ENCODE results near the gene LZTS2. TPM values are rescaled to one million over a fixed set of nuclear protein-coding genes. Genes with fewer than 3 reads are reported as not detected.

The LZTS2 gene
- total RNA-seq, 1 donor from 2014 or later, result 19.2 TPM

- intact Hi-C loops (cut with micrococcal nuclease), result loop anchor here (5.0 to 10.0 kb wide), 2 partner anchors 755 to 1473 kb away; partner anchors contain the start of genes ACTR1A, NPM3 and SUFU
These were observed 30.1 kb downstream of the LZTS2 start for GRCh38 chr10:101029520-101030295.

GRCh38 chr10:101030496-101031127, 31.0 kb downstream of the LZTS2 start:
- intact Hi-C loops (cut with micrococcal nuclease), result loop anchor here (1.0 to 10.0 kb wide), 8 partner anchors 16 to 1472 kb away; partner anchors contain the start of genes ACTR1A, LZTS2, MRPL43 and NPM3

GRCh38 chr10:101031128-101031795, 31.7 kb downstream of the LZTS2 start, which contains the start of the genes PDZD7 and SFXN3:
Gene PDZD7 (minus strand): TSS chr10:101031129. CDS start chr10:101030219, 910 bp downstream.
Gene SFXN3 (plus strand): TSS chr10:101031234. CDS start chr10:101034695, 3,461 bp downstream.
- intact Hi-C loops (cut with micrococcal nuclease), result loop anchor here (1.0 to 10.0 kb wide), 8 partner anchors 17 to 1471 kb away; partner anchors contain the start of genes ACTR1A, LZTS2, MRPL43 and NPM3

- intact Hi-C loops (cut with micrococcal nuclease), result loop anchor here (1.0 to 10.0 kb wide), 11 partner anchors 9 to 1470 kb away; partner anchors contain the start of genes ACTR1A, LZTS2, MRPL43 and NPM3
These were observed 32.4 kb downstream of the LZTS2 start for GRCh38 chr10:101031796-101032636.

- intact Hi-C loops (cut with micrococcal nuclease), result loop anchor here (1.0 to 10.0 kb wide), 5 partner anchors 9 to 1470 kb away; partner anchors contain the start of genes ACTR1A, NPM3 and SUFU
These were observed 33.1 kb downstream of the LZTS2 start for GRCh38 chr10:101032637-101033224.

GRCh38 chr10:101033276-101033675, 33.7 kb downstream of the LZTS2 start:
- intact Hi-C loops (cut with micrococcal nuclease), result loop anchor here (5.0 to 10.0 kb wide), 2 partner anchors 752 to 1469 kb away; partner anchors contain the start of genes ACTR1A, NPM3 and SUFU

GRCh38 chr10:101034404-101034803, 34.8 kb downstream of the LZTS2 start:
- intact Hi-C loops (cut with micrococcal nuclease), result loop anchor here (5.0 to 10.0 kb wide), 2 partner anchors 750 to 1468 kb away; partner anchors contain the start of genes ACTR1A, NPM3 and SUFU

- intact Hi-C loops (cut with micrococcal nuclease), result loop anchor here (10.0 kb wide), 1 partner anchor 749 kb away; the partner anchor contains the start of gene NPM3
These were observed 35.7 kb downstream of the LZTS2 start for GRCh38 chr10:101035314-101035713.

GRCh38 chr10:101035916-101036702, 36.5 kb downstream of the LZTS2 start:
- intact Hi-C loops (cut with micrococcal nuclease), result loop anchor here (10.0 kb wide), 1 partner anchor 749 kb away; the partner anchor contains the start of gene NPM3

GRCh38 chr10:101036726-101037125, 37.1 kb downstream of the LZTS2 start:
- intact Hi-C loops (cut with micrococcal nuclease), result loop anchor here (10.0 kb wide), 1 partner anchor 748 kb away; the partner anchor contains the start of gene NPM3

GRCh38 chr10:101038484-101038883, 38.9 kb downstream of the LZTS2 start:
- intact Hi-C loops (cut with micrococcal nuclease), result loop anchor here (10.0 kb wide), 1 partner anchor 746 kb away; the partner anchor contains the start of gene NPM3

- intact Hi-C loops (cut with micrococcal nuclease), result no loop called here
These were observed 40.5 kb downstream of the LZTS2 start for GRCh38 chr10:101040061-101040460.

GRCh38 chr10:101040851-101041250, 41.2 kb downstream of the LZTS2 start:
- intact Hi-C loops (cut with micrococcal nuclease), result loop anchor here (1.0 kb wide), 5 partner anchors 9 to 101 kb away; no protein-coding TSS in a partner anchor

- intact Hi-C loops (cut with micrococcal nuclease), result loop anchor here (1.0 kb wide), 5 partner anchors 9 to 101 kb away; no protein-coding TSS in a partner anchor
These were observed 41.7 kb downstream of the LZTS2 start for GRCh38 chr10:101041252-101041761.

GRCh38 chr10:101042118-101042517, 42.5 kb downstream of the LZTS2 start:
- intact Hi-C loops (cut with micrococcal nuclease), result loop anchor here (2.0 kb wide), 1 partner anchor 23 kb away; no protein-coding TSS in a partner anchor

GRCh38 chr10:101042667-101043362, 43.2 kb downstream of the LZTS2 start:
- intact Hi-C loops (cut with micrococcal nuclease), result loop anchor here (2.0 kb wide), 1 partner anchor 24 kb away; no protein-coding TSS in a partner anchor

GRCh38 chr10:101043363-101043707, 43.7 kb downstream of the LZTS2 start:
- intact Hi-C loops (cut with micrococcal nuclease), result loop anchor here (2.0 kb wide), 1 partner anchor 25 kb away; no protein-coding TSS in a partner anchor

Measured in T-helper 1 cell treated with Interleukin-12 subunit alpha and Interleukin-12 subunit beta and Interleukin-4 antibody, amounts not matched to agents 30 ng/mL and 1 ng/mL, for 36 hours (primary cell).